OCI-LY3 (cell line): ENCODE results near the gene IL1RN.
A peak's percentile ranks its signal among the peaks of the same experiment; 100 is the strongest.

Source experiments
- H2AFZ ChIP-seq: fragments of 200-600, 300-600 bp; shearing (Covaris generic); 2 replicates; pipeline ENCODE4 v1.6.0; 2014; ENCODE audit warnings: antibody characterized with exemption, low read depth, low read length
- H3K27ac ChIP-seq: fragments of 200-600, 300-600 bp; sonication (generic); 2 replicates; pipeline ENCODE4 v1.5.1; 2014; ENCODE audit warnings: mild to moderate bottlenecking, low read length, moderate library complexity, mixed read lengths
- H3K27me3 ChIP-seq: fragments of 200-600, 300-600 bp; sonication (generic); 2 replicates; pipeline ENCODE4 v1.6.1; 2014; ENCODE audit warnings: low read depth, low read length, mixed read lengths
- H3K36me3 ChIP-seq: fragments of 200-600, 300-600 bp; sonication (generic); replicated peaks from 2 replicates; pipeline ENCODE3; 2014; ENCODE audit warnings: low read depth, low read length, mixed read lengths
- H3K4me1 ChIP-seq: fragments of 300-600, 200-600 bp; sonication (generic); 2 replicates; pipeline ENCODE4 v1.6.1; 2014; ENCODE audit warnings: low read length, mixed read lengths
- H3K4me2 ChIP-seq: fragments of 200-600, 300-600 bp; sonication (generic); 2 replicates; pipeline ENCODE4 v1.6.1; 2014; ENCODE audit warnings: low read length, mixed read lengths
- H3K4me3 ChIP-seq: fragments of 300-600, 200-600 bp; sonication (generic); 2 replicates; pipeline ENCODE4 v1.5.1; 2014; ENCODE audit warnings: antibody characterized with exemption, mild to moderate bottlenecking, low read length, moderate library complexity
- H3K79me2 ChIP-seq: fragments of 300-600, 200-600 bp; shearing (Covaris generic); 2 replicates; pipeline ENCODE4 v1.6.1; 2014; ENCODE audit warnings: mild to moderate bottlenecking, low read length, mixed read lengths
- H3K9ac ChIP-seq: fragments of 300-600, 200-600 bp; shearing (Covaris generic); 2 replicates; pipeline ENCODE4 v1.6.0; 2014; ENCODE audit warnings: mild to moderate bottlenecking, low read length, moderate library complexity
- H3K9me3 ChIP-seq: fragments of 200-600, 300-600 bp; shearing (Covaris generic); 2 replicates; pipeline ENCODE4 v1.6.1; 2014; ENCODE audit warnings: low read length, mixed read lengths; ENCODE audit not compliant: insufficient read depth
- H4K20me1 ChIP-seq: fragments of 200-600, 300-600 bp; sonication (generic); 2 replicates; pipeline ENCODE4 v1.6.1; 2016; ENCODE audit warnings: low read length, mixed read lengths; ENCODE audit not compliant: insufficient read depth
- EZH2phosphoT487 ChIP-seq: fragments of 200-600 bp; shearing (Covaris generic); IDR thresholded peaks from 2 replicates; pipeline ENCODE4 v1.6.1; 2018; ENCODE audit warnings: antibody characterized with exemption, mixed run types, low read depth
- TF ChIP-seq, protein P1 (sequence below): fragments of 200-600, 300-600 bp; sonication (generic); IDR thresholded peaks from 2 replicates; pipeline ENCODE4 v1.5.1; 2014; ENCODE audit warnings: antibody characterized with exemption, low read length, low read depth

IL1RN gene

GRCh38 chr2:113116100-113116958 is 11.1 kb upstream of the IL1RN start:
- TF ChIP-seq, protein P1, sequence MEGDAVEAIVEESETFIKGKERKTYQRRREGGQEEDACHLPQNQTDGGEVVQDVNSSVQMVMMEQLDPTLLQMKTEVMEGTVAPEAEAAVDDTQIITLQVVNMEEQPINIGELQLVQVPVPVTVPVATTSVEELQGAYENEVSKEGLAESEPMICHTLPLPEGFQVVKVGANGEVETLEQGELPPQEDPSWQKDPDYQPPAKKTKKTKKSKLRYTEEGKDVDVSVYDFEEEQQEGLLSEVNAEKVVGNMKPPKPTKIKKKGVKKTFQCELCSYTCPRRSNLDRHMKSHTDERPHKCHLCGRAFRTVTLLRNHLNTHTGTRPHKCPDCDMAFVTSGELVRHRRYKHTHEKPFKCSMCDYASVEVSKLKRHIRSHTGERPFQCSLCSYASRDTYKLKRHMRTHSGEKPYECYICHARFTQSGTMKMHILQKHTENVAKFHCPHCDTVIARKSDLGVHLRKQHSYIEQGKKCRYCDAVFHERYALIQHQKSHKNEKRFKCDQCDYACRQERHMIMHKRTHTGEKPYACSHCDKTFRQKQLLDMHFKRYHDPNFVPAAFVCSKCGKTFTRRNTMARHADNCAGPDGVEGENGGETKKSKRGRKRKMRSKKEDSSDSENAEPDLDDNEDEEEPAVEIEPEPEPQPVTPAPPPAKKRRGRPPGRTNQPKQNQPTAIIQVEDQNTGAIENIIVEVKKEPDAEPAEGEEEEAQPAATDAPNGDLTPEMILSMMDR: no peak
- TF ChIP-seq EZH2phosphoT487: no peak
- Histone ChIP-seq H3K36me3 (no peaks in the 10 kb centered on the region), H3K4me1 (peaks cover 24% of the 10 kb centered on the region), H3K9ac (peak overlapping the region; percentile 3; the same call in 1 of the 2 replicates), H3K79me2 (no peaks in the 10 kb centered on the region), H4K20me1 (no peaks in the 10 kb centered on the region), H2AFZ (peak overlapping the region; percentile 67), H3K27me3 (peaks cover 16% of the 10 kb centered on the region), H3K4me3 (peak overlapping the region; percentile 32; the same call in 1 of the 2 replicates), H3K27ac (peak overlapping the region; percentile 9; the same call in 1 of the 2 replicates), H3K9me3 (no peaks in the 10 kb centered on the region), H3K4me2 (peak overlapping the region; percentile 56)

DNA sequence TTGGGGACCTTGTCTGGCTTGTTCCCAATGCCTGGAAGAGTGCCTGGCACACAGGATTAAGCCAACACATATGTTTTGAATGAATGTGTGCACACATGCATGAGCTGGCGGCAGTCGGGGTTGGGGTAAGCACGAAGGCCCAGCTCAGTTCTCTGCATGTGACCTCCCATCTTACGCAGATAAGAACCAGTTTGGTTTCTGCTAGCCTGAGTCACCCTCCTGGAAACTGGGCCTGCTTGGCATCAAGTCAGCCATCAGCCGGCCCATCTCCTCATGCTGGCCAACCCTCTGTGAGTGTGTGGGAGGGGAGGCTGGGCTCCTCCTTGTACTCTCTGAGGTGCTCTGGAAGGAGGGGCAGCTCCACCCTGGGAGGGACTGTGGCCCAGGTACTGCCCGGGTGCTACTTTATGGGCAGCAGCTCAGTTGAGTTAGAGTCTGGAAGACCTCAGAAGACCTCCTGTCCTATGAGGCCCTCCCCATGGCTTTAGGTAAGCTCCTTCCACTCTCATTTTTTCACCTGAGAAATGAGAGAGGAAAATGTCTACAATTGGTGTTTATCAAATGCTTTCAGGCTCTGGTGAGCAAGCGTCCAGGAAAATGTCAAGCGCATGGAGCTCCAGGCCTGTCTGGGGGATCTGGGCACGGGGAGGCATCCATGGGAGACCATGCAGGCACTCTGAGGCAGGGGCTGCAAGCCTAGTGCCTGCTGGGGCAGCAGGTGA is 9.7 kb upstream of the IL1RN start:
- no peak overlapping the region for H3K4me2 ChIP-seq
- TF ChIP-seq EZH2phosphoT487: no peak
- TF ChIP-seq, protein P1: no peak
- no peaks in the 10 kb centered on the region for H4K20me1 ChIP-seq
- H3K79me2 ChIP-seq: no peaks in the 10 kb centered on the region
- H3K9ac ChIP-seq: no peak overlapping the region
- H2AFZ ChIP-seq: no peak overlapping the region
- no peaks in the 10 kb centered on the region for H3K36me3 ChIP-seq
- H3K27me3 ChIP-seq: peaks cover 16% of the 10 kb centered on the region
- peaks cover 21% of the 10 kb centered on the region for H3K4me1 ChIP-seq
- H3K27ac ChIP-seq: no peak overlapping the region
- H3K9me3 ChIP-seq: no peaks in the 10 kb centered on the region
- no peak overlapping the region for H3K4me3 ChIP-seq

GRCh38 chr2:113118263-113118657 is 9.1 kb upstream of the IL1RN start:
- Histone ChIP-seq H3K4me2 (no peak overlapping the region), H3K9ac (no peak overlapping the region), H3K4me3 (no peak overlapping the region), H3K27ac (no peak overlapping the region), H3K9me3 (no peaks in the 10 kb centered on the region), H3K79me2 (no peaks in the 10 kb centered on the region), H2AFZ (no peak overlapping the region), H3K27me3 (peaks cover 16% of the 10 kb centered on the region), H3K4me1 (peaks cover 16% of the 10 kb centered on the region), H4K20me1 (no peaks in the 10 kb centered on the region), H3K36me3 (no peaks in the 10 kb centered on the region)
- TF ChIP-seq, protein P1: no peak
- no peak for TF ChIP-seq EZH2phosphoT487

- H3K27me3 ChIP-seq: peaks cover 20% of the 10 kb centered on the region
- no peak overlapping the region for H3K4me2 ChIP-seq
- H2AFZ ChIP-seq: no peak overlapping the region
- H3K27ac ChIP-seq: no peak overlapping the region
- no peak overlapping the region for H3K4me3 ChIP-seq
- no peaks in the 10 kb centered on the region for H3K79me2 ChIP-seq
- H3K36me3 ChIP-seq: no peaks in the 10 kb centered on the region
- no peaks in the 10 kb centered on the region for H3K9me3 ChIP-seq
- no peak overlapping the region for H3K9ac ChIP-seq
- peaks cover 24% of the 10 kb centered on the region for H3K4me1 ChIP-seq
- no peaks in the 10 kb centered on the region for H4K20me1 ChIP-seq
- no peak for TF ChIP-seq EZH2phosphoT487
- TF ChIP-seq, protein P1: no peak
These were observed 8.3 kb upstream of the IL1RN start for GRCh38 chr2:113119111-113119510.
